PC-9 (cell line): Measurements from ENCODE around the gene SCIN. TPM values are rescaled to one million over a fixed set of nuclear protein-coding genes. Genes with fewer than 3 reads are reported as not detected.

Source experiments
- BruUV-seq: library from RNA; stranded (reverse); fragments of 400-500 nt; replicated peaks from 2 replicates; lab custom pipeline; 2021; lab: Mats Ljungman, UMichigan
- CTCF ChIA-PET: fragments of 300-600 bp; sonication (Branson Sonifier 250); formaldehyde crosslinking; loops from one replicate; lab custom pipeline; 2022; ENCODE audit warnings: antibody characterized with exemption; lab: Charles Lee
- POLR2A ChIA-PET: fragments of 300-600 bp; sonication (Branson Sonifier 250); formaldehyde crosslinking; loops from one replicate; lab custom pipeline; 2022; ENCODE audit warnings: antibody characterized with exemption; ENCODE audit not compliant: unreplicated experiment; lab: Charles Lee
- DNase-seq, 2 experiments: peaks; one replicate each; pipeline versions ENCODE4 v3.0.0 to v3.0.0-alpha.2; 2015 to 2022; ENCODE audit warnings: mixed read lengths in 1 of 2
- H2AFZ ChIP-seq: fragments of 200-600 bp; sonication (generic); 2 replicates; pipeline ENCODE4 v1.8.1; 2017; ENCODE audit warnings: antibody characterized with exemption
- H3F3A ChIP-seq: fragments of 200-600 bp; sonication (generic); 2 replicates; pipeline ENCODE4 v1.8.1; 2017; ENCODE audit warnings: antibody characterized with exemption, mild to moderate bottlenecking, low read depth; ENCODE audit not compliant: insufficient read depth
- H3K27ac ChIP-seq: fragments of 200-600 bp; sonication (generic); 2 replicates; pipeline ENCODE4 v1.6.1; 2016; ENCODE audit warnings: mixed run types
- H3K27me3 ChIP-seq: fragments of 200-600 bp; sonication (generic); 2 replicates; pipeline ENCODE4 v1.6.1; 2016; ENCODE audit warnings: low read depth, mixed run types; ENCODE audit not compliant: insufficient read depth
- H3K36me3 ChIP-seq: fragments of 200-600 bp; sonication (generic); 2 replicates; pipeline ENCODE4 v1.6.1; 2016; ENCODE audit warnings: low read depth, mixed run types
- H3K4me1 ChIP-seq: fragments of 200-600 bp; sonication (generic); replicated peaks from 2 replicates; pipeline ENCODE4 v1.6.1; 2016; ENCODE audit warnings: mixed run types; ENCODE audit not compliant: insufficient read depth
- H3K4me2 ChIP-seq: fragments of 200-600 bp; sonication (generic); 2 replicates; pipeline ENCODE4 v1.6.1; 2017; ENCODE audit warnings: mixed run types
- H3K4me3 ChIP-seq: fragments of 200-600 bp; sonication (generic); 2 replicates; pipeline ENCODE4 v1.6.1; 2016; ENCODE audit warnings: mixed run types
- H3K79me2 ChIP-seq: fragments of 200-600 bp; sonication (generic); 2 replicates; pipeline ENCODE4 v1.6.1; 2017; ENCODE audit warnings: low read depth, mixed run types
- H3K9me2 ChIP-seq: fragments of 200-600 bp; sonication (generic); 2 replicates; pipeline ENCODE4 v1.8.1; 2017; ENCODE audit warnings: mild to moderate bottlenecking; ENCODE audit not compliant: insufficient read depth
- H3K9me3 ChIP-seq: fragments of 200-600 bp; sonication (generic); 2 replicates; pipeline ENCODE4 v1.8.1; 2016; ENCODE audit warnings: low read depth; ENCODE audit not compliant: insufficient read depth
- H4K20me1 ChIP-seq: fragments of 200-600 bp; sonication (generic); 2 replicates; pipeline ENCODE4 v1.8.1; 2017; ENCODE audit not compliant: insufficient read depth
- EZH2 ChIP-seq: fragments of 200-600 bp; sonication (generic); IDR thresholded peaks from 2 replicates; pipeline ENCODE4 v1.8.0; 2017; ENCODE audit warnings: antibody characterized with exemption, low read depth
- intact Hi-C: fragments of 100-400 bp; cut with micrococcal nuclease; formaldehyde crosslinking; loops from one replicate; pipeline ENCODE4 v1.10.0; 2022; ENCODE audit not compliant: unreplicated experiment
- total RNA-seq: library from RNA; stranded (reverse); gene quantifications from 2 replicates; pipeline ENCODE4 v1.2.3, GENCODE V29; 2021
- TF ChIP-seq, protein P1 (sequence below): fragments of 200-600 bp; sonication (generic); conservative IDR thresholded peaks from 2 replicates; pipeline ENCODE4 v1.6.1; 2017; ENCODE audit warnings: mixed run types, antibody characterized with exemption, mild to moderate bottlenecking, moderate library complexity

Gene SCIN
- total RNA-seq, 1 experiment from 2014 or later = 0.92 TPM

DNA sequence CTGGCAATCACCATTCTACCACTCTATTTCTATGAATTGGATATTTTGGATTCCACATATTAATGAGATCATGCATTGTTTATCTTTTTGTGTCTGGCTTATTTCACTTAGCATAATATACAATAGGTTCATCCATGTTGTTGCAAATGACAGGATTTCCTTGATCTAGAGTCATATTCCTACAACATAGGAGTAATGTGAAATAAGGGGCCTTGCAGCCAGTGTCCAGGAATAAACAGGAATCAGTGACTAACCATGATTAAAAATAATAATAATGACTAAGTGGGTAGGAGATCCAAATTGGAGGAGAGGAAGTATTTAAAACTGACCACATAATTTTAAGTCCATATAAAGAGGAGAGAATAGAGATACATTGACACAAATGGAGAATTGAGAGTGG lies 49.9 kb downstream of the SCIN start:
- H2AFZ ChIP-seq = no peak overlapping the region
- H3K4me2 ChIP-seq = no peak overlapping the region
- no peaks in the 10 kb centered on the region for H3F3A ChIP-seq
- intact Hi-C loops = loop anchor here (5.0 to 10.0 kb wide), 2 partner anchors 556 to 783 kb away; no protein-coding TSS in a partner anchor
- DNase-seq = no peak
- no peak overlapping the region for H3K27ac ChIP-seq
- H3K9me3 ChIP-seq = no peaks in the 10 kb centered on the region
- H3K79me2 ChIP-seq = no peaks in the 10 kb centered on the region
- no peaks in the 10 kb centered on the region for H3K36me3 ChIP-seq
- H4K20me1 ChIP-seq = no peaks in the 10 kb centered on the region
- no TSS peak for BruUV-seq
- H3K9me2 ChIP-seq = no peaks in the 10 kb centered on the region
- H3K4me3 ChIP-seq = no peak overlapping the region
- H3K27me3 ChIP-seq = no peaks in the 10 kb centered on the region
- ChIA-PET POLR2A (no interaction called here), CTCF (interaction anchor here (0.5 to 1.1 kb wide), 4 partner anchors 16 to 199 kb away, joined by 3 to 6 read pairs (median 3); no protein-coding TSS in a partner anchor)
- TF ChIP-seq EZH2 = no peak
- TF ChIP-seq, protein P1, sequence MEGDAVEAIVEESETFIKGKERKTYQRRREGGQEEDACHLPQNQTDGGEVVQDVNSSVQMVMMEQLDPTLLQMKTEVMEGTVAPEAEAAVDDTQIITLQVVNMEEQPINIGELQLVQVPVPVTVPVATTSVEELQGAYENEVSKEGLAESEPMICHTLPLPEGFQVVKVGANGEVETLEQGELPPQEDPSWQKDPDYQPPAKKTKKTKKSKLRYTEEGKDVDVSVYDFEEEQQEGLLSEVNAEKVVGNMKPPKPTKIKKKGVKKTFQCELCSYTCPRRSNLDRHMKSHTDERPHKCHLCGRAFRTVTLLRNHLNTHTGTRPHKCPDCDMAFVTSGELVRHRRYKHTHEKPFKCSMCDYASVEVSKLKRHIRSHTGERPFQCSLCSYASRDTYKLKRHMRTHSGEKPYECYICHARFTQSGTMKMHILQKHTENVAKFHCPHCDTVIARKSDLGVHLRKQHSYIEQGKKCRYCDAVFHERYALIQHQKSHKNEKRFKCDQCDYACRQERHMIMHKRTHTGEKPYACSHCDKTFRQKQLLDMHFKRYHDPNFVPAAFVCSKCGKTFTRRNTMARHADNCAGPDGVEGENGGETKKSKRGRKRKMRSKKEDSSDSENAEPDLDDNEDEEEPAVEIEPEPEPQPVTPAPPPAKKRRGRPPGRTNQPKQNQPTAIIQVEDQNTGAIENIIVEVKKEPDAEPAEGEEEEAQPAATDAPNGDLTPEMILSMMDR = no peak
- H3K4me1 ChIP-seq = no peaks in the 10 kb centered on the region

DNA sequence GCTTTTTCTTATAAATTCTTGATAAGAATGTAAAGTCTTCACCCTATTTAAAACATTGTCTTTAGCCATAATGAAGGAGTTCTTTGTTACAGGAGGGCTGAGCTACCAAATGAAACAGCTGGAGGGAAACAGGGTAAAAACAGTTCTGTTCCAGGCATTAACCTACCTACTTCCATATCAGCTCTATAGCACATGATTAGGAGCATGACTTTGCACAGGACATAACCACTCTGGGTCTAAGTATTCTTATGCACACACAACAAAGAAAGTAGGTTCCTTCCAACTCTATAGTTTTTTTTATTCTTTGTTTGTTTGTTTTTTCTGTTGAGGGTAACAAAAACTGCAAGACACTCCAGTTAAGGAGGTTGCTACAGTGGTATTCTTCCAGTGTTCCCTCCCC lies 52.7 kb downstream of the SCIN start:
- H2AFZ ChIP-seq = no peak overlapping the region
- H3F3A ChIP-seq = no peaks in the 10 kb centered on the region
- no peaks in the 10 kb centered on the region for H3K9me3 ChIP-seq
- no peak overlapping the region for H3K4me2 ChIP-seq
- ChIA-PET POLR2A (no interaction called here), CTCF (interaction anchor here (0.5 to 2.6 kb wide), 4 partner anchors 91 to 284 kb away, joined by 4 to 18 read pairs (median 6); no protein-coding TSS in a partner anchor)
- H3K4me1 ChIP-seq = no peaks in the 10 kb centered on the region
- no peaks in the 10 kb centered on the region for H3K27me3 ChIP-seq
- H3K9me2 ChIP-seq = no peaks in the 10 kb centered on the region
- H3K27ac ChIP-seq = no peak overlapping the region
- DNase-seq = no peak
- no peaks in the 10 kb centered on the region for H3K79me2 ChIP-seq
- H3K36me3 ChIP-seq = no peaks in the 10 kb centered on the region
- H3K4me3 ChIP-seq = no peak overlapping the region
- intact Hi-C loops = loop anchor here (5.0 to 10.0 kb wide), 2 partner anchors 558 to 786 kb away; no protein-coding TSS in a partner anchor
- H4K20me1 ChIP-seq = no peaks in the 10 kb centered on the region
- TF ChIP-seq, protein P1 = no peak
- no peak for TF ChIP-seq EZH2
- no TSS peak for BruUV-seq

DNA sequence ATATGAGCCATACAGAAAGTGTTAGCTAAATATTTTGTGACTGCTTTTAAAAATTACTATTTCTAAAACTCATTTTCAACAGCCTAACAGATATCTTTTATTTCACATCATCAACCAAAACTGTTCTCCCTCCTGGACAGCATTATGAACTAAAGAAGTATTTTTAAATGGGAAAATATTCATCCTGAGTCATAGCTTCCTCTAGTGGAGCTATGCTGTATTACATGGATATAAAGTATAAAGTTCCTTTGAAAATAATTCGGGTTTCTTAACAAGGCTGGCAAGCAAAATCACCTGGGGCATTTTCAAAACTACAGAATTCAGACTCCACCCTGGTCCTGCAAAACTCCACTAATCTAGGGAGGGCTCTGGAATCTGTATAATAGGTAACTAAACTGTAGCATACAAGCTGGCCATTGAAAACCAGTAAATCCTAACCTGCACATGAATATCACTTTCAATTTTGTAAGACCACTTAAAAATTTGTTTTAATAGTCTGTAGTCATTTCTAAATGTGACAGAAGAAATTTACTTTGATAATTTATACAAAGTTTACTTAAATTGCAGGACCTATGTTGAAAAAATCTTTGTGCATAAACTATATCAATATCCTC lies 53.5 kb downstream of the SCIN start:
- peak in 1 of 2 experiments; percentile 41 for DNase-seq
- Histone ChIP-seq H3K4me3 (no peak overlapping the region), H3K27ac (no peak overlapping the region), H4K20me1 (no peaks in the 10 kb centered on the region), H3K9me3 (no peaks in the 10 kb centered on the region), H3K9me2 (no peaks in the 10 kb centered on the region), H3K4me2 (peak overlapping the region; percentile 17; the same call in 1 of the 2 replicates), H3F3A (no peaks in the 10 kb centered on the region), H3K27me3 (no peaks in the 10 kb centered on the region), H2AFZ (no peak overlapping the region), H3K36me3 (no peaks in the 10 kb centered on the region), H3K79me2 (no peaks in the 10 kb centered on the region), H3K4me1 (no peaks in the 10 kb centered on the region)
- CTCF ChIA-PET = interaction anchor here (0.9 to 2.6 kb wide), 3 partner anchors 99 to 283 kb away, joined by 4 to 18 read pairs (median 8); no protein-coding TSS in a partner anchor
- POLR2A ChIA-PET = no interaction called here
- intact Hi-C loops = loop anchor here (1.0 to 10.0 kb wide), 4 partner anchors 99 to 787 kb away; no protein-coding TSS in a partner anchor
- TF ChIP-seq EZH2 = no peak
- TF ChIP-seq, protein P1 = peak; percentile 95
- no TSS peak for BruUV-seq
